Measurements from ENCODE around the gene NEDD9. TPM values are rescaled to one million over a fixed set of nuclear protein-coding genes. Genes with fewer than 3 reads are reported as not detected.

NEDD9 gene
- total and polyA plus RNA-seq, 2 of the 4 experiments (the other 2 are of a cell fraction): 7.6 to 16.5 TPM

- no peak overlapping the region for H3K9ac ChIP-seq (ENCODE audit: low read depth, low read length)
- intact Hi-C loops (cut with micrococcal nuclease) (no loop called here), dilution Hi-C loops (cut with HindIII; ENCODE audit: low sequenced_read_pairs, unreplicated experiment) (no loop called here), in situ Hi-C loops (cut with MboI; ENCODE audit: low sequenced_read_pairs) (no loop called here)
- CTCF ChIA-PET: interaction anchor here (0.6 kb wide), 1 partner anchor 124 kb away, joined by 5 read pairs; no protein-coding TSS in a partner anchor
- H4K8ac ChIP-seq (ENCODE audit: low read depth in 2 of 2, low read length in 2 of 2): no peak overlapping the region
- no peak overlapping the region for H2AK9ac ChIP-seq (replicated peaks; ENCODE audit: low read depth, low read length, poor library complexity)
- no peak overlapping the region for H3K4me3 ChIP-seq (ENCODE audit: insufficient read depth, low read depth, low read length)
- no peaks in the 10 kb centered on the region for H3K36me3 ChIP-seq (ENCODE audit: control insufficient read depth, insufficient read depth, low read length)
- no peak overlapping the region for H3K27ac ChIP-seq (ENCODE audit: insufficient read depth, low read length)
- ATAC-seq (ENCODE audit: low read depth): no peak
- no peak overlapping the region for H2BK5ac ChIP-seq (ENCODE audit: low read depth, low read length, poor library complexity, severe bottlenecking)
- no peak overlapping the region for H3K4ac ChIP-seq (ENCODE audit: low read depth, low read length)
- no peaks in the 10 kb centered on the region for H4K20me1 ChIP-seq (ENCODE audit: insufficient read depth, low read length)
- H3K23ac ChIP-seq (ENCODE audit: low read depth, low read length): no peak overlapping the region
- no TSS peak for BruUV-seq (replicated peaks)
- no peaks in the 10 kb centered on the region for H3K9me3 ChIP-seq (ENCODE audit: control insufficient read depth, insufficient read depth, low read length)
- TF ChIP-seq CTCF (conservative IDR thresholded peaks at IDR 0.05; ENCODE audit: low read depth, low read length) (peak; percentile 29), NFE2L2 (IDR thresholded peaks at IDR 0.05; ENCODE audit: low read depth, low read length) (no peak), MAZ (IDR thresholded peaks at IDR 0.05; ENCODE audit: borderline replicate concordance, low read depth, low read length) (no peak), MAFK (IDR thresholded peaks at IDR 0.05; ENCODE audit: low read depth, low read length) (no peak), ELK1 (IDR thresholded peaks at IDR 0.05; ENCODE audit: borderline replicate concordance, low read depth, low read length) (no peak), POLR2A (IDR thresholded peaks at IDR 0.05; ENCODE audit: low read depth, low read length) (no peak), SMC3 (IDR thresholded peaks at IDR 0.05; ENCODE audit: low read depth, low read length) (peak; percentile 18; the same call in 1 of the 2 replicates), CEBPB (IDR thresholded peaks at IDR 0.05; ENCODE audit: low read depth, low read length) (no peak), RAD21 (IDR thresholded peaks at IDR 0.05; ENCODE audit: low read length) (peak; percentile 19), BHLHE40 (IDR thresholded peaks at IDR 0.05; ENCODE audit: low read depth, low read length) (no peak)
- H4K5ac ChIP-seq (ENCODE audit: low read depth, low read length): no peak overlapping the region
- H3K9me1 ChIP-seq (ENCODE audit: insufficient read depth, low read length): no peaks in the 10 kb centered on the region
- no peak overlapping the region for H3K14ac ChIP-seq (replicated peaks; ENCODE audit: low read depth, low read length)
- no peak overlapping the region for H2AFZ ChIP-seq (replicated peaks; ENCODE audit: low read length, poor library complexity)
- WGBS, 2 experiments (ENCODE audit: extremely low coverage in 2 of 2, insufficient read length in 1 of 2): 52% methylated on average over 13 of the region's 17 CpGs; no CpG with 5 or more reads in 1 of the 2 experiments
- H3K27me3 ChIP-seq (ENCODE audit: control insufficient read depth, insufficient read depth, low read length): no peaks in the 10 kb centered on the region
- H3K4me1 ChIP-seq (ENCODE audit: control insufficient read depth, insufficient read depth, low read length): no peaks in the 10 kb centered on the region
- H2AK5ac ChIP-seq (ENCODE audit: low read depth, low read length): no peak overlapping the region
- DNase-seq: no peak
- POLR2A ChIA-PET (ENCODE audit: unreplicated experiment): no interaction called here
- no peak overlapping the region for H3K18ac ChIP-seq (ENCODE audit: low read depth, low read length)
- no peak overlapping the region for H4K91ac ChIP-seq (ENCODE audit: insufficient read depth, low read depth, low read length)
- H3K4me2 ChIP-seq (ENCODE audit: low read depth, low read length): no peak overlapping the region
- no peak overlapping the region for H3K56ac ChIP-seq (ENCODE audit: extremely low read depth, insufficient read depth, low read length)
- no peak overlapping the region for H2BK15ac ChIP-seq (ENCODE audit: low read depth, low read length)
- no peak overlapping the region for H2BK20ac ChIP-seq (ENCODE audit: low read depth, low read length)
- H3K79me1 ChIP-seq (ENCODE audit: low read depth in 1 of 2, low read length in 2 of 2): no peaks in the 10 kb centered on the region
- H2BK120ac ChIP-seq (ENCODE audit: low read depth, low read length): no peak overlapping the region
Observed at GRCh38 chr6:11241793-11242201, 9.3 kb upstream of the NEDD9 start.

Data from IMR-90 (cell line).